Retinal pigment epithelial cell (primary cell): ENCODE results near the gene IFI27L1.

Experiments
- DNase-seq: peaks from one replicate; pipeline ENCODE4 v3.0.0-alpha.2; 2010; ENCODE audit warnings: low read depth
- H3K4me3 ChIP-seq: 2 replicates; pipeline ENCODE4 v1.5.1; 2011; ENCODE audit warnings: mild to moderate bottlenecking, low read length, control low read depth, moderate library complexity
- TF ChIP-seq, protein P1 (sequence below): conservative IDR thresholded peaks from 2 replicates; pipeline ENCODE4 v1.5.1; 2011; ENCODE audit warnings: low read depth, low read length, control low read depth, inconsistent platforms

Gene IFI27L1

DNA sequence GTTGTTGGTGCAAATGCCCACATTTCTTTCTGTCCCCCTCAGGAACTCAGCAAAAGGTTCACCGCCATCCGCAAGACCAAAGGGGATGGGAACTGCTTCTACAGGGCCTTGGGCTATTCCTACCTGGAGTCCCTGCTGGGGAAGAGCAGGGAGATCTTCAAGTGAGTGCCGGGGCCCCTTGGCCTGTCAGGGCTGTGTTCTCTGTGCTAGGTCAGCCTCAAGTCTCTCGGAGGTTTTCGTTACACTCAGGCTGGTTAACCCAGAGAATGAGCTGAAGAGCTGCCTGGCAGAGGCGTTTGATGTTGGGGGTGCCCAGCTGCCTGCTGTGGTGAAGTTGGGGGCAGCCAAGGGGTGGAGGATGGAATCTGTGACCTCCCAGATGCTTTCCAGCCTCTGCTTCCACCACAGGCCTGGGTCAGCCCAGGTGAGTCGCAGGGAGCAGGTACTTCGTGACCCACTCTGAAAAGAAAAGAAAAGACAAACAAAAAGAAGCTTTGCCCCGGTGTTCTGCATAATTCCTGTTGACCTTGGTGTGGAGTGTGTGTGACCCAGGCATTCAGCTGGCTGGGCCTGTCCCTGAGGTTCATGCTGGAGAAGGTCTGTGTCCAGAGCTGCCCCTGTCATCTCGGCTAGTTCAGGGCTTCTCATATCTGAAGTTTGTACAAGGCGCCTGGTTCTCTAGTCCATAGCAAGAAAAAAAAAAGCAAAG, 42.0 kb upstream of the IFI27L1 start:
- TF ChIP-seq, protein P1, sequence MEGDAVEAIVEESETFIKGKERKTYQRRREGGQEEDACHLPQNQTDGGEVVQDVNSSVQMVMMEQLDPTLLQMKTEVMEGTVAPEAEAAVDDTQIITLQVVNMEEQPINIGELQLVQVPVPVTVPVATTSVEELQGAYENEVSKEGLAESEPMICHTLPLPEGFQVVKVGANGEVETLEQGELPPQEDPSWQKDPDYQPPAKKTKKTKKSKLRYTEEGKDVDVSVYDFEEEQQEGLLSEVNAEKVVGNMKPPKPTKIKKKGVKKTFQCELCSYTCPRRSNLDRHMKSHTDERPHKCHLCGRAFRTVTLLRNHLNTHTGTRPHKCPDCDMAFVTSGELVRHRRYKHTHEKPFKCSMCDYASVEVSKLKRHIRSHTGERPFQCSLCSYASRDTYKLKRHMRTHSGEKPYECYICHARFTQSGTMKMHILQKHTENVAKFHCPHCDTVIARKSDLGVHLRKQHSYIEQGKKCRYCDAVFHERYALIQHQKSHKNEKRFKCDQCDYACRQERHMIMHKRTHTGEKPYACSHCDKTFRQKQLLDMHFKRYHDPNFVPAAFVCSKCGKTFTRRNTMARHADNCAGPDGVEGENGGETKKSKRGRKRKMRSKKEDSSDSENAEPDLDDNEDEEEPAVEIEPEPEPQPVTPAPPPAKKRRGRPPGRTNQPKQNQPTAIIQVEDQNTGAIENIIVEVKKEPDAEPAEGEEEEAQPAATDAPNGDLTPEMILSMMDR, result no peak
- DNase-seq, result no peak
- H3K4me3 ChIP-seq, result no peak overlapping the region

DNA sequence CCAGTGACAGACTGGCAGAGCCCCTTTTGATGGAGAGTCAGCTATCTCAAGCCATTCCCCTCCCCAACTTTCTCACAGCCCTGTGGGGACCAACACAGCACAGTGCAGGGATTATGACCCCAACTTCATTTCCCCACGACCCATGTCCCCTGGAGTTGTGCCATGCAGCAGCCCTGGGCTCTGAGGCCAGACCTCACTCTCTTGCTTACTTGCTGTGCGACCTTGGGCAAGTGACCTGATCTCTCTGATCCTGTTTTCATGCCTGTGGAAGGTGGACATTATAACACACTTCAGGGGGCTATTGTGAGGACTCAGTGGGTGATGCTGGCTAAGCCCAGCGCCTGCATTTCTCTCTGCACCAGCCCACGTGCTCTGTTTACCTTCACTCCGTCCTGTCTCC, 40.9 kb upstream of the IFI27L1 start:
- DNase-seq, result no peak
- TF ChIP-seq, protein P1, result no peak
- H3K4me3 ChIP-seq, result no peak overlapping the region

DNA sequence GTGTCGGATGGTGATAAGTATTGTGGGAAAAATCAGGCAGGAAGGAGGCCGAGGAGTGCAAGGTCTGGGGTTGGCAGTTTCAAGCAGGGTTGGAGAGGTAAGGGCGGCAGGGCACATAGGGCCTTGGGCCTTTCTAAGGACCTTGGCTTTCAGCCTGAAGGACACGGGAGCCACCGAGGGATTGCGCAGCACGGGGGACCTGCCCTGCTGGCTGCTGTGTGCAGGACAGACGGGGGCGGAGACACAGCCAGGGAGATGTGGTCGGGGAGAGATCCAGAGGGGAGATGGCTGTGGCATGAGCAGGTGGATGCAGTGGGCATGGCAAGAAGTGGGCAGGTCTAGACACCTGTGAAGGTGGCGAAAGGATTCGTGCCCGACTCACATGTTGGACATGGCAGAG, 40.3 kb upstream of the IFI27L1 start:
- no peak overlapping the region for H3K4me3 ChIP-seq
- TF ChIP-seq, protein P1, result no peak
- no peak for DNase-seq

DNA sequence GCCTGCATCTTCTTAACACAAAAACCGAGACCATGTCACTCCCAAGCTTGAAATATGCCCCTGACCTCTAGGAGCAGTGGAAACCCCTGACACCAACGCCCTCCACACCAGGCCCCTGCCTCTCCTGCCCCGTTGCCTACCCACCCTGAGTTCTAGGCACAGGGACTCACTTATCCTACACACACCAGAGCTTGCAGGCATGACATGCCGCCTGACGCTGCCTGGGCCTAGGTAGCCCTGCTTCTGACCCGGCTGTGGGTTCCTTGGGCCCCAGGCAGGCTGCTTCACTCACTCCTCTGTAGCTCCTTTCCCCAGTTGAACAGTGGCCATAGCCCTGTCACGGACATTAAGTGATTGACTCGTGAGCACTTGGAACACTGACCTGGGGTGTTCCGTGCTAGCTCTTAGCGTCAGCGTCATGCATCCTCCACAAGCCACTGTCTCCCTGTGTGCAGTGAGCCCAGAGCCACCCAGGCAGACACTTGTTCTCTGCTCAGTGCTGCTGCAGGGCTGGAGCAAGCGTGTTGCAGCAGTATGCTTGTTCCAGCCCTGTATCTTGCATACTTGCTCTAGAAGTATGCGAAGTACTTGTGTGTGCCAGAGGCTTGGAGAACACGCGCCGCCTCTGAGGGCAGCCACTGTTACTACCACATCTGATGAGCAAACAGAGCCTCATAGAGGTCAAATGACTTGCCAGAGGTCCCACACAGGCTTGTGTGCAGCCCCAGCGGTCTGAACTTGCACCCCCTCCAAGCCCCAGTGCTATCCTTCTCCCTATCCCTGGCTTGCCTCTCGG, 39.4 kb upstream of the IFI27L1 start:
- TF ChIP-seq, protein P1, result no peak
- peak; percentile 45 for DNase-seq
- no peak overlapping the region for H3K4me3 ChIP-seq

DNA sequence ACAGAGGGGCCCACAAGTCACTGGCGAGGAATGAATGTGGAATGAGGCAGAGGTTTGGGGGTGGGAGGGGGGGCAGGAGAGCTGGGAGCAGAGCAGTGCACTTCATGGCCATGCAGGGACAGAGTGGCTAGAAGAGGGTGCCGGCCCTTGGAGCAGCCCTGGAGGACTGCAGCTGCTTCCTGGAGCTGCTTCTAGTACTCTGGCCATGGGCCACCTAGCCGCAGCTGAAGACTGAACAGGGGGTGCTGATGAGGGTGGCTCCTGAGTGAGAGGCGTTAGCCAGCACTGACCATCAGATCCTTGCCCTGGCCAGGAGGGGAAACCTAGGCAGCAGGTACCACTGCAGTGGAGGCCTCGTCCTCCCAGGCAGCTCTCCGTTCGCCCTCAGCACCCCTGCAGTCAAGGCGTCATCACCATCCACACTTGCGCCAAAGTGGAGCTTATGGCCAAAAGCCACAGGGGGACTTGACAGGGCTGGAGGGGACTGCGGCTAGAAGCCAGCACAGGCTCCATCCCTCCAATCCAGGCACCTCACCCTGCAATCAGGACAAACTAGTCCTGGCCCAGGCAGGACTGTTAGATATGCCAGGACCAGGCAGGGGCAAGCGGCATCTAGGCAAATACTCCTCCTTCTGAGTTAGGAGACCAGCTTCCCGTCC, 38.5 kb upstream of the IFI27L1 start:
- no peak overlapping the region for H3K4me3 ChIP-seq
- TF ChIP-seq, protein P1, result no peak
- no peak for DNase-seq

DNA sequence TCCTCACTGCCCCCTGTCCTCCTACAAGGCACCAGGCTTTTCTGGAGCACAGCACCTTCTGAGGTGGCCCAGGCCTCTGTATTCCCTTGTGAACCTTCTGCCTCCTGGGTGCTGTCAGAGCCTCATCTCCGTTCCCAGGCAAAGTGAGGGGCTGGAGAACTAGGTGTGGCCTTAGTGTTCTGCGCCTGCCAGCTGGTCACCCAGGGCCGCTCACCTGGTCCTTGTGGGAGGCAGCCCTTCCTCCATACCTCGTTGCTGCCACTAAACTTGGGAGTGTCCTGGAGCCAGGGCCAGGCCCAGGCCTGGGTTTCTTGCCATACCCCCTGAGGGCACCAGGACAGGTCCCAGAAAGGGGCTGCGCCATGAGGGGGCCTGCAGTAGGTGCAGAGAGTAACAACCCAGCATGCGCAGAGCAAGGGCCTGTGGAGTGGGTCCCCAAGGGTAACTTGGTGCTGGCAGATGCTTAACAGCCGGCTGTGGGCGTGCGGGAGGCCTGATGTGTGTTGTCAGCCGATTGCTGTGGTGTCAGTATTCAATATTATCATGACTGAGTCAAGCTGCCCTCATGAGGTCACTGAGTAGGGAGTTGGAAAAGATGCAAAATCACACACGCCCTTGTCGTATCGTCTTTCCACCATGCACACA, 37.9 kb upstream of the IFI27L1 start:
- H3K4me3 ChIP-seq, result no peak overlapping the region
- TF ChIP-seq, protein P1, result no peak
- no peak for DNase-seq
